GM19035 (cell line): ENCODE data around the gene IL18BP.

Source experiments
- ATAC-seq: cut with Tn5 transposase; IDR thresholded peaks from one replicate; pipeline ENCODE4 v1.9.1; 2021; ENCODE audit not compliant: unreplicated experiment

Gene IL18BP

GRCh38 chr11:71996517-71996916, 2.2 kb upstream of the IL18BP start:
- ATAC-seq, result no peak

GRCh38 chr11:71996946-71997345, 1.8 kb upstream of the IL18BP start:
- no peak for ATAC-seq

GRCh38 chr11:71997594-71997993, 1.1 kb upstream of the IL18BP start:
- ATAC-seq, result no peak

- ATAC-seq, result no peak
These were observed 648 bp upstream of the IL18BP start for GRCh38 chr11:71998061-71998460.

GRCh38 chr11:71999362-71999761, 653 bp downstream of the IL18BP start:
- ATAC-seq, result no peak

- no peak for ATAC-seq
These were observed 1.1 kb downstream of the IL18BP start for GRCh38 chr11:71999798-72000197.

- ATAC-seq, result no peak
These were observed 1.6 kb downstream of the IL18BP start for GRCh38 chr11:72000202-72000867.

GRCh38 chr11:72001285-72001684, 2.6 kb downstream of the IL18BP start:
- ATAC-seq, result no peak

- no peak for ATAC-seq
These were observed 3.3 kb downstream of the IL18BP start for GRCh38 chr11:72001834-72002591.

- no peak for ATAC-seq
These were observed 4.4 kb downstream of the IL18BP start for GRCh38 chr11:72002841-72003775.

- ATAC-seq, result no peak
These were observed 5.1 kb downstream of the IL18BP start for GRCh38 chr11:72003776-72004171.

GRCh38 chr11:72004515-72005346, 6.0 kb downstream of the IL18BP start:
- no peak for ATAC-seq

GRCh38 chr11:72005347-72006260, 6.9 kb downstream of the IL18BP start:
- ATAC-seq, result no peak

GRCh38 chr11:72006309-72007088, 7.8 kb downstream of the IL18BP start:
- no peak for ATAC-seq

- ATAC-seq, result no peak
These were observed 8.4 kb downstream of the IL18BP start for GRCh38 chr11:72007089-72007476.

GRCh38 chr11:72007587-72007986, 8.9 kb downstream of the IL18BP start:
- ATAC-seq, result no peak

GRCh38 chr11:72008728-72009127, 10.0 kb downstream of the IL18BP start:
- ATAC-seq, result no peak

- ATAC-seq, result no peak
These were observed 10.4 kb downstream of the IL18BP start for GRCh38 chr11:72009156-72009555.
